Measurements from ENCODE around the gene WNT7A.

The WNT7A gene

GRCh38 chr3:13879102-13879945 is 547 bp downstream of the WNT7A start:
- Histone ChIP-seq H3K4me1 (ENCODE audit: insufficient read depth, low read length, poor library complexity, severe bottlenecking) (no peaks in the 10 kb centered on the region), H3K36me3 (ENCODE audit: insufficient read depth, low read length) (no peaks in the 10 kb centered on the region), H3F3A (ENCODE audit: low read depth) (no peaks in the 10 kb centered on the region), H2AFZ (ENCODE audit: low read length) (no peak overlapping the region), H3K4me3 (ENCODE audit: low read length, poor library complexity, severe bottlenecking) (no peak overlapping the region), H3K9ac (ENCODE audit: low read depth, low read length, poor library complexity, severe bottlenecking) (no peak overlapping the region), H3K9me3 (ENCODE audit: insufficient read depth, low read depth, low read length) (no peaks in the 10 kb centered on the region), H3K9me2 (replicated peaks; ENCODE audit: low read depth, low read length) (no peaks in the 10 kb centered on the region), H3K27me3 (ENCODE audit: insufficient read depth, low read length, poor library complexity, severe bottlenecking) (no peaks in the 10 kb centered on the region), H3K79me2 (ENCODE audit: insufficient read depth, low read length) (no peaks in the 10 kb centered on the region), H4K20me1 (ENCODE audit: insufficient read depth, low read length, poor library complexity, severe bottlenecking) (no peaks in the 10 kb centered on the region), H3K4me2 (ENCODE audit: low read depth, low read length, poor library complexity, severe bottlenecking) (no peak overlapping the region)
- TF ChIP-seq EZH2phosphoT487 (IDR thresholded peaks at IDR 0.05; ENCODE audit: borderline replicate concordance) = no peak
- TF ChIP-seq CTCF (conservative IDR thresholded peaks at IDR 0.05; ENCODE audit: low read length) = no peak

- H3K9me3 ChIP-seq (ENCODE audit: insufficient read depth, low read depth, low read length) = no peaks in the 10 kb centered on the region
- no peak overlapping the region for H3K4me3 ChIP-seq (ENCODE audit: low read length, poor library complexity, severe bottlenecking)
- H3K79me2 ChIP-seq (ENCODE audit: insufficient read depth, low read length) = no peaks in the 10 kb centered on the region
- H3K4me1 ChIP-seq (ENCODE audit: insufficient read depth, low read length, poor library complexity, severe bottlenecking) = no peaks in the 10 kb centered on the region
- H3K4me2 ChIP-seq (ENCODE audit: low read depth, low read length, poor library complexity, severe bottlenecking) = no peak overlapping the region
- H3K9me2 ChIP-seq (replicated peaks; ENCODE audit: low read depth, low read length) = no peaks in the 10 kb centered on the region
- H2AFZ ChIP-seq (ENCODE audit: low read length) = no peak overlapping the region
- no peaks in the 10 kb centered on the region for H3K36me3 ChIP-seq (ENCODE audit: insufficient read depth, low read length)
- H3F3A ChIP-seq (ENCODE audit: low read depth) = no peaks in the 10 kb centered on the region
- TF ChIP-seq EZH2phosphoT487 (IDR thresholded peaks at IDR 0.05; ENCODE audit: borderline replicate concordance) = no peak
- TF ChIP-seq CTCF (conservative IDR thresholded peaks at IDR 0.05; ENCODE audit: low read length) = no peak
- H4K20me1 ChIP-seq (ENCODE audit: insufficient read depth, low read length, poor library complexity, severe bottlenecking) = no peaks in the 10 kb centered on the region
- no peaks in the 10 kb centered on the region for H3K27me3 ChIP-seq (ENCODE audit: insufficient read depth, low read length, poor library complexity, severe bottlenecking)
- no peak overlapping the region for H3K9ac ChIP-seq (ENCODE audit: low read depth, low read length, poor library complexity, severe bottlenecking)
These were observed 1.4 kb downstream of the WNT7A start for GRCh38 chr3:13878281-13879101.

GRCh38 chr3:13877911-13878280 is 2.0 kb downstream of the WNT7A start:
- Histone ChIP-seq H2AFZ (ENCODE audit: low read length) (no peak overlapping the region), H3K4me3 (ENCODE audit: low read length, poor library complexity, severe bottlenecking) (no peak overlapping the region), H3K4me2 (ENCODE audit: low read depth, low read length, poor library complexity, severe bottlenecking) (no peak overlapping the region), H3K9ac (ENCODE audit: low read depth, low read length, poor library complexity, severe bottlenecking) (no peak overlapping the region), H4K20me1 (ENCODE audit: insufficient read depth, low read length, poor library complexity, severe bottlenecking) (no peaks in the 10 kb centered on the region), H3K4me1 (ENCODE audit: insufficient read depth, low read length, poor library complexity, severe bottlenecking) (no peaks in the 10 kb centered on the region), H3K9me2 (replicated peaks; ENCODE audit: low read depth, low read length) (no peaks in the 10 kb centered on the region), H3F3A (ENCODE audit: low read depth) (no peaks in the 10 kb centered on the region), H3K36me3 (ENCODE audit: insufficient read depth, low read length) (no peaks in the 10 kb centered on the region), H3K9me3 (ENCODE audit: insufficient read depth, low read depth, low read length) (no peaks in the 10 kb centered on the region), H3K27me3 (ENCODE audit: insufficient read depth, low read length, poor library complexity, severe bottlenecking) (no peaks in the 10 kb centered on the region), H3K79me2 (ENCODE audit: insufficient read depth, low read length) (no peaks in the 10 kb centered on the region)
- no peak for TF ChIP-seq EZH2phosphoT487 (IDR thresholded peaks at IDR 0.05; ENCODE audit: borderline replicate concordance)
- no peak for TF ChIP-seq CTCF (conservative IDR thresholded peaks at IDR 0.05; ENCODE audit: low read length)
